ENCODE data around the gene TBC1D22A.
"Not testable (repeated sequence)": the region's sequence is repeated elsewhere in the genome, so short reads cannot be mapped to it uniquely, and the experiment has no call there.

Gene TBC1D22A

DNA sequence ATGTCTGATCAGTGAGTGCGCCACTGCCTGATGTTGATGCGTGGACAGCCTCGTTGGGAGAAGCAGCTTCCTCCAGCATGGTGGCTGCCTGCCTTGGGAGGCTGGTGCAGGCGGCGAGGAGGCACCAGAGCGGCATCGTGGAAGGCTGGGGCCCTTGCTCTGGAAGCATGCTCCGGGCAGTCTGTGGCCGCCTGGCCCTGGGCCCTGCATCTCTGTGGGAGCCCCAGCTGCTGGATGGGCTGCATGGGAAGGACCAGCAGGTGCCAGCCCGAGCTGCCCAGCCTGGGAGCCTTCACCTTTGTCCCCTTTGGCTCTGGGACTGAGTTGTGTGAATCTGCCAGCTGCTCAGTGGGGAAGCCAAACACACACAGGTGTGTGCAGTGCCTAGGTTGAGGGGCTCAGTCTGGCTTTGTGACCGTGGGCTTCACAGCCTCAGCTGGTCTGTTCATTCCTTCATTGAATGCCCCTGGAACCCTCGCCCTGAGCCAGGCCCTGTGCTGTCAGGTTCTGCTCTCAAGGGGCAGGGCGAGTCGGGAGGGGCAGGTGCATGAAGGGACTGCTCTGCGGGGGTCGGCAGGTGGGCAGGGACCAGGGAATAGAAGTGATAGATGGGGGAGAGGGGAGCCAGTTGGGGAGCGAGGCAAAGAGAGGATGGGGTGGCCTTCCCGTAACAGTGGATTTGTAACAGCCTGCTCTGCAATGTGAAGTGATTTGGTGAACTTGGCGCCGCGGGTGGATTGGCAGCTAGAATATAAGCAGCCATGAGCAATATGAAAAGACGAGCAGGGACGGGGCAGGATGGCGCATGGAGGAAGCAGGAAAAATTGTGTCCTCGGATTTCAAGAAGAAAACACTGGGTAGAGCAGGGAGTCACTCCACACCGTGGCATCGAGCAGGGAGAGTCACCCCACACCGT lies 354.2 kb downstream of the TBC1D22A start:
- DNase-seq, result no peak

DNA sequence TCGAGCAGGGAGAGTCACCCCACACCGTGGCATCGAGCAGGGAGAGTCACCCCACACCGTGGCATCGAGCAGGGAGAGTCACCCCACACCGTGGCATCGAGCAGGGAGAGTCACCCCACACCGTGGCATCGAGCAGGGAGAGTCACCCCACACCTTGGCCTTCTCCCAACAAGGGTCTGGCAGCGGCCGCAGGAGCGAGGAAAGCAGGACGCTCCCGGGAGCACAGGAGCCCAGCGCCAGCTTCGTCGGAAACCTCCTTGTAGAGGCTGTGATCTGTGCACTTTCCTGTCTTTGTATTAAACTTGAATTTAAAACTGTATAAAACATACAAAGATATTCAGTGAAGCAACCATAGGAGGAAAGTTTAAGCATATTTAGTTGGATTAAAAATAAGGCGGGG lies 355.0 kb downstream of the TBC1D22A start:
- not testable (repeated sequence) for DNase-seq

DNA sequence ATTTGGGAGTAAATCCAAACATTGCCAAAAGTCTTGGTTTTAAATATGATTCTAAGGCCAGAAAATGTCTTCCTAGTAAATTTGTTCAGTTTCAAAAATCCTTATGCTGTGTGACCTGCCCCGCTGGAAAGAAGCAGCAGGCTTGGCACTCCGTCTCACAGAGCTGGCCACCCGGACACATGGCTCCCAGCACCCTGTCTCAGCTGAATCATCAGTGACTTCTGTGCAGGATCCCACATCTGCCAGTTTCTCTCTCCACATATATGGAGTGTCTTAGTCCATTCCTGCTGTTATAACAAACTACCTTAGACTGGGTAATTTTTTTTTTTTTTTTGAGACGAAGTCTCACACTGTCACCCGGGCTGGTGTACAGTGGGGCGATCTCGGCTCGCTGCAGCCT lies 356.7 kb downstream of the TBC1D22A start:
- DNase-seq, result no peak

DNA sequence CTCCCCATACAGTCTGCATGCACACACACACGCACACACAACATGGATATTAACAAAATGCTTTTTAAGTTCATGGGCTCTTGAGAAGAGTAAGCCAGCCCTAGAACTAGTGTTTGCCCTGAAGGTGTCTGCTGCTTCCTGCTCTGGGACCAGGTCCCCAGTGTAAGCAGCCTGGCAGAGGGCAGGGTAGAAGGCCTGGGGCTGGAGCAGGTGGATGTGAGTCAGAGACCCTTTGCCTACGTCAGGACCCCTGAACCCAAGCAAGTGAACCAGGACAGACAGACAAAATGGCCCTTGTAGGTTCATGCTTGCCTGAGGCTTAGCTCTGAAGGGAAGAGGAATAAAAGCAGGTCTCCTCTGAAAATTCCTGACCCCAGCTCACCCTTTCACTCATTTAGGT lies 357.9 kb downstream of the TBC1D22A start:
- DNase-seq, result no peak

DNA sequence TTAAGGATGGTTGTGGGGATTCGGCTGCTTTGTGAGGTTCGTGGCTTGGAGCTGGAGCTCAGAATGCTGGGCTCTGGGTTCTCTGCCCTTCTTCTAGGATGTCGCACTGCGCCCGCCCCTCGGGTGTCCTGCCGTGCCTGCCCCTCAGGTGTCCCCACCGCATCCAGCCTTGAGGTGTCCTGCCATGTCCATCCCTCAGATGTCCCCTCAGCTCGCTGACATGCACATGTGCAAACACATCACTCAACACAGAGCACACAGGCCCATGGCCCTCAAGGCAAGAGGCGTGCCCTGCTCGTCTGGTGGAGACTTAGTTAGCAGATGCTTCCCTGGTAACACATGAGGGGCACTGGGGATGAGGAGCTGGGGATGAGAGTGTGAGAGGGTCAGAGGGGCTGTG lies 359.3 kb downstream of the TBC1D22A start:
- no peak for DNase-seq

DNA sequence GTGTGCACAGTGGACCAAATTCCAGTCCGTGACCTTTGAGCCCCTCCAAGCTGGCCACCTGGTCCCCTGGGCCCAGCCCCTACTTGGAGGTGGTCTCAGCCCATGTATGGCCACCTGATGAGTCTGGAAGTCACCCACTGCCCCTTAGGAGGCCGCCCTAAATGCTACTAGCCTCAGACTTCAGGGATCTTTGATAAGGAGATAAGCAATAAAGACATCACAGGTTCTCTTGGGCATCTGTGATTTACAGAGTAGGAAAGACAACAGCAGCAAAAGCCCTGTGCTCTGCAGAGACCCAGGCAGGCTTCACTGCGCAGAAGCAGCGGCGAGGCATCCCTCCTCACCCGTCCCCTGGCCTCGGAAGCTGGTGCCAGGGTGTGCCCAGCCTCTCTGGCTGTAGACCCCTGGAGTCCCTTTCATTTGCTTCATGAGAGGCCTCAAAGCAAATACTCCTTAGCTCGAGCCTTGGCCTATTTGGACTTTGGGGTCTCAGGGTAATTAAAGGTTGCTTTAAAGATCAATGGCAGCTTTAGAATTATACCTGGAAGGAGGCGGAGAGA lies 360.1 kb downstream of the TBC1D22A start:
- no peak for DNase-seq

DNA sequence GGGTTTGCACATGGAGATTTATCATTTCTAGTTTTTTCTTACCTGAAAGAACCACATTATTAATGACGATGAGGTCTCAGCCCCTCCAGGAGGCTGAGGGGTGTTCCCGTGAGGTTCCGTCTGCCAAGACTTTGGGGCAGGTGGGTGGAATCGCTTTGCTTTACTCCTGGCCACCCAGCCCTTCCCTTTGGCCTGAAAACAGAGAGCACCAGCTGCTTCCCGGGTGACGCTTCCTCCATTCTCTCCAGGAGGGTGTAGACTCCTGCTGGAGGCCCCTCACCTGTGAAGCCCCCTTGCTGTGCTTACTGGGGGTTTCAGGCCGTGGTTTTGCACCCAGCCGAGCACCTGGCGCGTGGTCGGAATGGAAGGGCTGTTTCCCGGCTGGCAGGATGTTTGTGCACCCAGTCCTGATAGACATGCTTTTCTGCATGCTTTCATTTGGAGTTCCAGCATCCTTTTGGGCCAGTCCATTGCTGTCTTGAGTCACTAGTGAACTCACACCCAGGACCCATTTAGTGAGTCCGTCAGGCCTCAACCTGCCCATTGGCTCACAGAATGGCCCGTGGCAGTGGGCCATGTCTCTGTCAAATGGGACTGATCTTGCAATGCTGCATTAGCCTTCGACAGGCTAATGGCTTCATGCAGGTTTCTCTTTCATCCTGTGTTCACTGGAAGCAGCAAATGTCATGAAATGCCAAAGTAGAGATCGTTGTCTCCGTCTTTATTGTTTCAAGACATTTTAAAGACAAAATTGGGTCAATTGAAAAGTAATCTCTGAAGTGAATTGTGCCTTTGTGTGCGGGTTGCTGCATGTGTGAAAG lies 360.8 kb downstream of the TBC1D22A start:
- DNase-seq, result no peak

DNA sequence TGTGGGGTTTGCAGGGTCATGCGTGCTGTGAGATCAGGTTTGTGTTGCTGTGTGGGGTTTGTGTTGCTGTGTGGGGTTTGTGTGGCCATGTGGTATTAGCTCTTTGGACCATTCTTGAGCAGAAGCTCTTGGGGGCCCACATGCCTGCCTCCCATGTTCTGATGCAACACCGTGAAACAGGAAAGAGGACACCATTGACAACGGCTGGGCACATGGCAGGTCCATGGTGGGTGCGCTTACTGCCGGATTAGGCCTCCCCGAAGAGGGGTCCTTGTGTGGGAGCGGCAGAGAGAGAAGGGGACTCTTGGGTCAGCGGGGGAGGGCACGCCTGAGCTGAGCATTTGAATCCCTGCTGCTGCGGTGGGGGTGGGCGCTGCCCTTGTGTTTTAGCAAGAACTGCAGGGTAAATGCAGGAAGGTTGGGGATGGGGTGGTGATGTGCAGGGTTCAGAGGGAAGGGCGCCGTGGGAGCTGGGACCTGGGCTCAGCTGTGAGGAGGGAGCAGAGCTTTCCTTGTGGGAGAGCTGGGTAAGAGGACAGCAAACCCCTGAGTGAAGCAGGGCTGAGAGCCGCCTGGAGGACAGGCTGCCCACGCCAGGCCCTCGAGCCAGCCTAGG lies 361.5 kb downstream of the TBC1D22A start:
- DNase-seq, result no peak

DNA sequence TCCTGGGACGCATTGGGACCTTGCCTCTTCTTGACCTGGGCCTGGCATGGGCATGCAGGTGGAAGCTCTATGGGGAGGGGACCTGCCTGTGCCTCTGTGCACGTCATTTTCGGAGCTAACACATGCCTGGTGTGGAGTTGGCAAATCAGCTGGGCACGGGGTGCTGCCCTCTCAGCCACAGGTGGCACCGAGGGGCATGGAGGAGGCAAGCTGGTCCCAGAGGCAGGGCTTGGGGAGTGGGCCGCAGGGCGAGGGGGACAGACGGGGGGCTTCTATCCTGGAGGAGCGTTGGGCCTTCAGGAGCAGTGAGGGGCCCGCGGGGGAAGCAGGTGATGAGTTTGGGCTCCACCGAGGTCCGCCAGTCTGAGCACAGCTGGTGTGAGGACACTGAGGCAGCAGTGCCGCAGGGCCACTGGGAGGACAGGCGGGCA lies 362.0 kb downstream of the TBC1D22A start:
- DNase-seq, result no peak

DNA sequence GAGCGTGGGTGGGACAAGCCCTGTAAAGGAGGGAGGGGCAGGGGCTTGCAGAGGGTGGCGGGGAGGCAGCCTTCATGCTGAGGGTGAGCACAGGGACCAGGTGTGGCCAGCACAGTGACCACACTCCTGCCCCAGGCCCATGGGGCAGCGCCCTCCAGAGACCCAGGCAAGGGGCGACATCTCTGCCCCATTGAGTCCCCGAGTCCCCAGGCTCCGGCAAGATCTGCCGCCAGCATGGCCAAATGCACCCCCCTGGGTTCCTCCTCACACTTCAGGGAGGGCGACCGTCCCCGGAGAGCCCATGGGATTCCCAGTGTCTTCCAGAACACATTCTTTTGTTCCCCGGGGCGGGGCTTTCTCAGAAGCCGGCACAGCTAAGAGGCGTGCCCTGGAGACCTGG lies 362.5 kb downstream of the TBC1D22A start:
- no peak for DNase-seq

DNA sequence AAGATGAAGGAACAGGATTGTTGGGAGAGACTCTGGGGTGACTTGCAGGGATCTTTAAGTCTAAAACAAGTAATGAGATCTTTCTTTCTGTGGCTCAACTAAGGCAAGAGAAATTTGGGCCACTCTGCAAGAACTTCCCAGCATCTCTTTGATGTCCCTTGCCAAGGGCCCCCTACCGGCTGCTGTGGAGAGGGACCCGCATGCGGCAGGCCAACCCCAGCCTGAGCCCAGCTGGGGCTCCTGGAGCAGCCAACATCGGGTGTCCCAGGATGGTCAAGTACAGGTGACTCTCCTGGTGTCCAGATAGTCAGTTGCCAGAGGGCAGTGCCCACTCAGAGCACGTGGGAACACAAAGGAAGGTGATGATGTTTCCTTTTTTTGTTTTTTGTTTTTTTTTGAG lies 363.2 kb downstream of the TBC1D22A start:
- DNase-seq, result no peak

DNA sequence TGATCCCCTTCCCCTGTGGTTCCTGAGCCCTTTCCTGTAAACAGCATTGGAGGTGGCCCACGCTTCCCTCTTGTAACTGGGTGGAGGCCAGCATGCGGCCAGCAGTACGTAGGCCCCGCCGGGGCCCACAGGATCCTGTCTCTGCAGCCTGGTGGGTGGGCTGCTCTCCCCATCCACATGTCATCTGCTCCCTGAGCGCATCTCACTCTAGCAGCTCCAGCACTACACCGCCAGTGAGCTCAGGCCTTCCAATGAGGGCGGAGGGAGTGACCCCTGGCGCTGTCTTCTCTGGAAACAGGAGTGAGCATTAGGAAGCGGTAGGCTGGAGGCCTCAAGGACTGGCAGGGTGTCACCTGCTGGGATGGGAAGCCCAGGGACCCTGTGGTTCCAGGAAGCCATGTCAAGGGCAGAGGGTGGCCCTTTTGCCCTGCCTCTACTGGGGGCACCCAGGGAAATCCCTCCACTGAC lies 363.9 kb downstream of the TBC1D22A start:
- DNase-seq, result no peak

DNA sequence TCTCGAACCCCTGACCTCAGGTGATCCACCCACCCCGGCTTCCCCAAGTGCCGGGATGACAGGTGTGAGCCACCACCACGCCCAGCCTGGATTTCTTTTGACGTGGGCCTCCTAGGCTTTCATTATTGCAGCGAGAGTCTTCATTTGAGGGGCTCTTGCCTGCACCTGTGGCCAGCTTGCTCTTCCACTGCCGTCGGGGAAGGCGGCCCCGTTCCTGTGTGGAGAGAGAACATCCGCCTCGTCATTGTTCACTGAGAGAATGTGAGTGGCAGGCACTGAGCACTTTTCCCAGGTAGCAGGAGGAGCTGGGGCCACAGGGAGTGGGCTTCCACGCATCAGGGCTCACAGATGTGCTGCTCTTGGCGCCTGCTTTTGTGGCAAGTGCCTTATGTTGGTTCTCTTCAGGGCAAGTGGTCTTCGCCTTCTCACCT lies 365.0 kb downstream of the TBC1D22A start:
- DNase-seq, result no peak

DNA sequence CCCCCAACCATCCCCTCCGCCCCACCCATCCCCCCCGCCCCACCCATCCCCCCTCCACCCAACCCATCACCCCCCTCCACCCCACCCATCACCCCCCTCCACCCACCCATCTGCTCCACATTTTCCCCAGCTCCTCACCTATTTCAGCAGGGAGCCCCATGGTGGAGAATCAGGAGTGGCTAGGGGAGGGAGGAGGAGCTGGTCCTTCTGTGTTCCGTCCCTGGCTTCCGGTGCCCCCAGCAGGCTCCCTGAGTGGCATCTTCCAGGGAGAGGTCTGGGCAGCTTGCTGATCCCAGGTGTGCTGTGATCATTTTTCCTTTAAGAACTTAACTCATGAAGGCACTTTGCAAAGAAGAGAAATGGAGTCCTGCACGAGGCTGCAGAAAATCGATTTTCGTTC lies 365.8 kb downstream of the TBC1D22A start:
- DNase-seq, result no peak

DNA sequence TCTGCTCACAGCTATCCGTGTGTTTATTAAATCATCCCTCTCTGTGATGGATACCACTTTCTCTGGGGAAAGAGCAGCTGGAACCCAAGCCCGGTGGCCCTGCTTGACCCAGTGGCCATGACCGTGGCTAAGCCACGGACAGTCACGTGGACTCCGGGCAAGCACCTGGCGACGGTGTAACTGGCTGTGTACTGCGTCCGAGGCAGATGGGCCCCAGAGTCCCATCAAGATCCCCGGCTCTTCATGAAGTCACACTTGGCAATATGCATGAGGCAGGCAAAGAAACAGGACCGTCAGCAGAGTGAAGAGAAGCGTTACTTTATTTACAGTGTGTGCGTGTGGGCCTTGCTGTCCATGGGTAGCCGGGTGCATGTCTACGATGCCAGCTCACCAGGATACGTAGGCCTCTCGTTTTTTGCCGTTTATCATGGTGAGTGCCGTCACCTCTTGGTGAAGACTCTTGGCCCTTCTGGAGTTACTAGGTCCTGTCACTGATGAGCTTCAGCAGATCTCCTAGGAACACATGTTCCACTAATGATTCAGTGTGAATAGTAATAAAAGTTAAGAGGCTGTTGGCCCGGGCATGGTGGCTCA lies 366.3 kb downstream of the TBC1D22A start:
- no peak for DNase-seq

DNA sequence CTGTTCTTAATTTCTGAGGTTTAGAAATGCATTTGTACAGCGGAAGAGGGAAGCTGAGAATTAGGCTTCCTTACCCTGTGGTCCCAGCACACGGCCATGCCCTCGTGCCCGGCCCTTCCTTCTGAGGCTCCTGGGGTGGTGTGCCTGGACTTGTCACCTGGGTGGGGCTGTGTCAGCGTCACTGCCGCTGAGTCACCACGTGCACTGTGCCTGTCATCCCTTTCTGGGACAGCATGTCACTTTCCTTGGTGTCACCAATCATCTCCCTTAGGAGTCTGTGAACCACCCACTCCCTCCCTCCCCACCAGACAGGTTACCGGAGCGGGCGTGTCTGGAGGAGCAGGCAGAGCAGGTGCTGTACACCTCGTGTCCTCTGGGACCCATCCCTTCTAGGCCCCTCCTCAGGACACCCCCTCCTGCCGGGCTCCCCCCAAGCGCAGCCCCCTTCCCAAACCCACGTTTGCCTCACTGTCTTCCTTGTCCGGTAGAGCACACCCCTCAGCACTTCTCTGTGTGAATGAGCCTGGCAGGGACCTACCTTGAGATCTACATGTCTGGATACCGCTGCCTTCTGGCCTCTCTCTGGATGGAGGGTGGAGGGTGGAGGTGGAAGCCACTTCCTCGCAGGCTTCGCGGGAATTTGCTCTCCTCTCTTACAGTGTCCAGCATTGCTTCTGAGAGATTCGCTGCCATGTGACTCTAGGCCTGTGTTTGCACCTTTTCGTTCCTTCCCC lies 367.6 kb downstream of the TBC1D22A start:
- no peak for DNase-seq

DNA sequence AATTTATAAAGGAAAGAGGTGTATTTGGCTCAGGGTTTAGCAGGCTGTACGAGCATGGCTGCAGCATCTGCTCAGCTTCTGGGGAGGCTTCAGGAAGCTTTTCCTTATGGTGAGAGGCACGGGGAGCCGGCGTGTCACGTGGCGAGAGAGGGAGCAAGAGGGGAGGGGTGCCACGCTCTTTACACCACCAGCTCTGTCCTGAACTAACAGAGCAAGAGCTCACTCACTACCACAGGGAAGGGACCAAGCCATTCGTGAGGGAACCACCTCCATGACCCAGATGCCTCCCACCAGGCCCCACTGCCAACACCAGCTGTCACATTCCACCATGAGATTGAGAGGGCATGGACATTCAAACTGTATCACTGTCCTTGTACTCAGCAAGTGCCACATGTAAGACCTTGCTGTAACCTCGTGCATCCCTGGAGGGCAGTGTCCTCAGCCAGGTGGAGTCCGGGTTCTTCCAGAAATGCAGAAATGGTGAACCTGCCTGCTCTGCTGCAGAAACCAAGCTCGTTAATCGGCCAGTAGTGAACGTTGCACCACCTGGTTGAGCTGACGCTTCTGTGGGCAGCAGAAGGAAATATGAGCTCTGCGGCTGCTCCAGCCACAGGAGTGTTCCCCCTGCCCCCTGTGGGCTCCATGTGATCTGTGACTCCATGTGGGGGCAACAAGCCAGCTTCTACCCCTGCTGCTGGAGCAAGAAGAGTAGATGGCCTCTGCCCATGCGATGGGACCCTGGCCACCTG lies 368.6 kb downstream of the TBC1D22A start:
- no peak for DNase-seq

DNA sequence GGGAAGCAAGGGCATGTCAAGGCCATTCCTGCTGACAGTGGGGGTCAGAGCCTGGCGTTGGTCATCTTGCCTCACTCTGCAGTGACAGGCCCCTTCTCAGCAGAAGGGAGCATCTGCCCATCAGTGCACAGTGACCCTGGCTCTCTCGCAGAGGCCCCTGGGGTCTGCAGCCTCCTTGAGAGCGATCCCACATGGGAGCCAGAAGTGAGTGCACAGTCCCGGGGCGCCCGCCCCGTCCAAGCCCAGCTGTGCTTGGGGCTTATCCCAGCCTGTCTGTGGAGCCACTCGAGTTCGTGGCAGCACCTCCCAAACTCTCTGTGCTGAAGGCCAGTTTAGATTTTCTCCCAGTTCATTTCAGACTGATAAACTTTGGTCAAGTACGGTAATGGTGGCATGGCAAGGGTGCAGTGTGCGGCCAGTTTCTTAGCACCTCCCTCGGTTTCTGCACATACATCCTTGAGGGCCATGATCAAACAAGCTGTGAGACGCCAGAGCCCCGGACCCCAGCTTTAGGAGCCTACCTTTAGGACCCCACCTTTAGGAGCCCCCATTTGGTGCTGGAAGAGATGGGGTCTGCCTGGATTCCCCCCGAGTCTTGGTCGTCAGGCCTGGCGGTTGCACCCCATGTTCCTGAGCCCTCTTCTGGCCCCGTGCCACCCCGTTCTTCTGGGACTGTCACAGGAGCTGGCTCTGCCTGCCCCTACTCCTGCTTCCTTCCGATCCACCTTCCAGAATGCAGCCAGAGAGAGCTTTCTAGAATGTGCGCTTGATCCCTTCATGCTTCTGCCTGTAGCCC lies 369.4 kb downstream of the TBC1D22A start:
- DNase-seq, result no peak

DNA sequence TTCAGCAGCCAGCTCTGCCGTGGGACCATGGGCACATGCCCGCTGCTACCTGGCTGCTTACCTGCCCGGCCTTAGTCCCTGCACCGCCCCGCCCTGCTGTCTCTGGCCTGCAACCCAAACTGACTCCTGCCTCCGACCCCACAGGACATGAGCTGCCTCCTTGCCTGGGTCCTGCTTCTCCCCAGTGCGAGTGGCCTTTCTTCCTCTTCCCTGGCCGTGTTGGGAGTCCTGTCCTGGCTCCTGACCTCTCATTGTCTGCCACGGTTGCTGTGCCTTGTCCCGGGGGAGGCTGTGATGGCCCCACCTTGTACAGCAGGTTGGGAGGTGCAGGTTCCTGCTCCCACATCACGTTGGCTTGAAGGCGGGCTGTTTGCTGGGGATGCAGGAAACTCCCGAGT lies 370.0 kb downstream of the TBC1D22A start:
- DNase-seq, result no peak

Data from DMS79 (cell line).